Bronchial epithelial cell (primary cell): ENCODE data around the gene ESPN. TPM values are rescaled to one million over a fixed set of nuclear protein-coding genes. Genes with fewer than 3 reads are reported as not detected.

Source experiments
- DNase-seq: peaks from one replicate; pipeline ENCODE4 v3.0.0-alpha.2; 2010; ENCODE audit warnings: low read depth
- FAIRE-seq: peaks from 2 replicates; lab custom pipeline; 2011; peaks lifted over from hg19 to GRCh38; lab: Jason Lieb, UNC
- H3K27me3 ChIP-seq: 2 replicates; pipeline ENCODE4 v1.5.1; 2011; ENCODE audit warnings: low read length; ENCODE audit not compliant: control insufficient read depth, insufficient read depth
- H3K36me3 ChIP-seq: 2 replicates; pipeline ENCODE4 v1.5.1; 2011; ENCODE audit warnings: low read length; ENCODE audit not compliant: control insufficient read depth, insufficient read depth
- H3K4me3 ChIP-seq: 2 replicates; pipeline ENCODE4 v1.5.1; 2011; ENCODE audit warnings: mild to moderate bottlenecking, low read depth, low read length, control low read depth
- CTCF ChIP-seq: IDR thresholded peaks from 2 replicates; pipeline ENCODE4 v1.5.1; 2011; ENCODE audit warnings: mild to moderate bottlenecking, moderate library complexity, low read length, control low read depth, inconsistent platforms; ENCODE audit not compliant: insufficient read depth, severe bottlenecking
- total RNA-seq: library from RNA; depleted of rRNA; stranded (reverse); fragments of >200 nt; gene quantifications from 2 replicates; pipeline ENCODE4 v1.2.1, GENCODE V29; 2014

The ESPN gene
- 4.5 and 8.4 TPM in 2 replicates for total RNA-seq

GRCh38 chr1:6424619-6425593 lies at the start of gene ESPN:
ESPN (plus strand) TSS chr1:6424776; CDS start chr1:6424956, 180 bp downstream.
- no peaks in the 10 kb centered on the region for H3K27me3 ChIP-seq
- H3K4me3 ChIP-seq: peak within 1 kb of the TSS; percentile 38
- no peaks in the 10 kb centered on the region for H3K36me3 ChIP-seq
- no peak for TF ChIP-seq CTCF
- no peak for DNase-seq
- no peak for FAIRE-seq

- Histone ChIP-seq H3K36me3 (no peaks in the 10 kb centered on the region), H3K27me3 (no peaks in the 10 kb centered on the region), H3K4me3 (no peak overlapping the region)
- FAIRE-seq (no peak), DNase-seq (no peak)
- TF ChIP-seq CTCF: no peak
These were observed 46.4 kb upstream of the ESPN start for GRCh38 chr1:6378096-6378746.

- FAIRE-seq (no peak), DNase-seq (no peak)
- Histone ChIP-seq H3K36me3 (no peaks in the 10 kb centered on the region), H3K4me3 (no peak overlapping the region), H3K27me3 (no peaks in the 10 kb centered on the region)
- no peak for TF ChIP-seq CTCF
These were observed 44.5 kb upstream of the ESPN start for GRCh38 chr1:6380037-6380436.

- H3K4me3 ChIP-seq: no peak overlapping the region
- H3K36me3 ChIP-seq: no peaks in the 10 kb centered on the region
- H3K27me3 ChIP-seq: no peaks in the 10 kb centered on the region
- no peak for DNase-seq
- no peak for FAIRE-seq
- no peak for TF ChIP-seq CTCF
These were observed 40.4 kb upstream of the ESPN start for GRCh38 chr1:6384135-6384534.

DNA sequence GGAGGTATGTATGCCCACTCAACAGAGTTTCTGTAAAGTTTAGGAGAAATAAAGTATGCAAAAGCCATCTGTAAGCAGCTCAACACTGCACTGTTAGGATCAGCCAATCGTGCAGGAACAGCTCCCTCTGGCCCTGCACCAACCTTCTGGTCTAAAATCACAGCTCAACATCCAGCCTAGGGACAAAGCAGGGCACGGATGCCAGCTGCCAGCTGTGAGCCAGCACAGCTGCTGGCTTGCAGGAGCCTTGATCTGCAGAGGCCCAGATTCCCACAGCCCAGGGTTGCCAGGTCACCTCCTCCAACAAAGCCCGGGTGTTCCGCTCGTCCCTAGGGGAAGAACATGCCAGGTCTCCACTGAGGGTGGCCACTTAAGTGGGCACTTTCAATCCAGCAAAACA lies 39.6 kb upstream of the ESPN start:
- Histone ChIP-seq H3K36me3 (no peaks in the 10 kb centered on the region), H3K4me3 (peak overlapping the region; percentile 46), H3K27me3 (no peaks in the 10 kb centered on the region)
- no peak for FAIRE-seq
- no peak for TF ChIP-seq CTCF
- no peak for DNase-seq
